ENCODE data around the gene TRIO.

TRIO gene

DNA sequence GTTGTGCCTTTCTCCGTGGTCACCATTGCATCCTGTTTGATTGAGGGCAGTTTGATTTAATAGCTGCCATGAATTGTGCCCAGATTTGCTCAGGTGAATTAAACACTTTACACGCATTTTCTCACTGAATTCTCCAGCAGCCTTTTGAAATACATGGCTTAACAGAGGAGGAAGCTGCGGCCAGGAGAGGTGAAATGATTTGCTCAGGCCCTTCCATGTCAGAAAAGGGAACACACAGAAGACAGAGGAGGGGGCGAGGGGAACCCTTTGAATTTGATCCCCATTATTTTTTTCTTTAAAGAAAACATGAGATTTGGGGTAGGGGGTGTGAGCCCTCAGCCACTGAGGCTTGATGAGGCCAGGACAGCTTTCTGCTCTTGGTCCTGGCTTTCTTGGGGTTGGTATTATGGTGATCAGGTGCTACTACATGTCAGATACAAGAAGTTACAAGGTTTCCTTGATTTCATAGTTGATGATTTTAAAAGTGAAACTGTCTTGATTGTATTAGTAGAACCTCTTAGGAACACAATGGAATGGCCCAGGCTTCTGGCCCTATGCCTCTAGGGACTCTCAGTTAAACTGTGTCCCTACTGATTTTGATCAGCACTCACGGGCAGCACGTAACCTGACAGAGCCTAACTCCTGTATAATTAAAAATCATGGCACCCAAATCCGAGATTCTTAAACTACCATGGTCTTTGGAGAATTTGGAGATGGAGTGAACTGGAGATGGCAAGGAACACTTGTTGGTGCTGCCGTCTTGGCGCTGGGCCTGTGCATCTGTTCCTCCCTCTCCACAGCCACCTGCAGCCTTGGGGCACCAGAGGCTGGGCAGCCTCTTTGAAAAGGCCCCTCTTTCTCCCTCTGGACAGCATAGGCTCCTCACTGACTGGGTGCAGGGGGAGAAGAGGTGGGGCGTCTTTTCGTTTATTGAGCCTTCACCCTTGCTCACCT lies 107.9 kb downstream of the TRIO start:
- no peak for DNase-seq

DNA sequence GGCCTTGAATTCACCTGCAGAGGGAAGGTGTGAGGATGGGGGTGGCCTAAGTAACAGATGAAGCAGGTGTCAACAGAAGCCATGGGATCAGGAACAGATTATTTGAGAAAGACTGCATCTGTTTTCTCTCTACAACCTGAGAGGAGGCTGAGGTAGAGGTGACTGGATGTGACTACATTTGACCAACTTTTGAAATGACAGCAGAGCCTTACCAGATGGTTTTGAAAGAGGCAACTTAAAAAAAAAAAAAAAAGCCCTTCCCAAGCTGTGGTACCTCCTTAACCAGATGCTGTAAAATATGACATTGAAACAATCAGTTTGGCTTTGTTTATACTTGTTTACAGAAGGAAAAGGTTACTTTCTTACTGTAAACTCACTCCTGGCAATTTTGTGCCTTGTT lies 108.6 kb downstream of the TRIO start:
- no peak for DNase-seq

DNA sequence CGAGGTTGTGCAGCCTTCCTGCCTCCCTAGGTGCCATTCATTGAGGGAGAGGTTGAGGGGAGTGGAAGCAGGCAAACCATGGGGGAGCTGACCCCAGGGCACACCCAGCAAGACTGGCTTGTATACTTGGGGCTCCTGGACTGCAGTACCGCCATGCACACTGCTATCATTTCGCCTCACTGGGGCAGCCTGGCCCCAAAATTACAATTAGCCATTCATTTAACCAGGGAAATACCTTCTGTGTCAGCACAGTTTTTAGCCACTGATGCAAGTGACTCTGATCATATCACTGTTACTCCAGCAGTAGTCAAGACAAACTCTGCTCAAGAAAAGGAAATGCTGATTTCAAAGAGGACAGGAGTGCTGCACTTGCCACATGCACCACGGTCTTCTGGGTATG lies 109.7 kb downstream of the TRIO start:
- no peak for DNase-seq

DNA sequence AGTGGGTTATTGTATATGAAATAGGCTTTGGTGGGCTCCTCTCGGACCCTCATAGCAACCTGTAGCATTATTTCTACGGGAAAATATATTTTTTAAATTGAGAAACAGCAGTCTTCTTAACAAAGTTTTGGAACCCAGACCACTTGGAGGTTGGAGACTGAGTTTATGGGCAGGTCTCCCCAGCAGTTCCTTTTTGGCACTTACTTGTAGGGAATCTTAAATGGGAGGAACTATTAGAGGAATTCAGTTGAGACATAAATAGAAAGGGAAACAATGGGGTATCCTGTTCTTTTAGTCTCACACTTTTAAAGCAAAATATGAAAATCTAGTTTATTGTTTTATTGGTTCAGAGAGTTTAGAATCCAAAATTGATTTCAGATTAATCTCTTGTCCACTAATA lies 111.5 kb downstream of the TRIO start:
- DNase-seq: no peak

DNA sequence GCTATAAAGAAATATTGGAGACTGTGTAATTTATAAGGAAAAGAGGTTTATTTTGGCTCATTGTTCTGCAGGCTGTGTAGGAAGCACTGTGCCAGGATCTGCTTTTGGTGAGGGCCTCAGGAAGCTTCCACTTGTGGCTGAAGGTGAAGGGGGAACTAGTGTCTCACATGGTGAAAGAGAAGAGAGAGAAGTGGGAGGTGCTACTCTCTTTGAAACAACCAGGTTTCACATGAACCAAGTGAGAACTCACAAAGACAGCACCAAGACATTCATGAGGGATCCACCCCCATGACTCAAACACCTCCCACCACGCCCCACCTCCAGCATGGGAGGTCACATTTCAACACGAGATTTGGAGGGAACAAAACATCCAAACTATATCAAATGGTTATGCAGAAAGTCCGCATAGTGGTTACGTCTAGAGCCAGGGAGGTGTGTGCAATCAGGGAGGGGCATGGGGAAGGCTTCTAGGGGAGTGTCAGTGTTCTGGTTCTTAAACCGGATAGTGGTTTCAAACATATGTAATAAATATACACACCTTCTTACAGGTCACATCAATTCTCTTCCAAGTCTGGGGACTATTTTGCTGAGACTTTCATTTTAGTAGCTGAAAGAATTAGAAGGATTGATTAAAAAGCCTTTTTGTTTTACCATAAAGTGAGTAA lies 113.0 kb downstream of the TRIO start:
- DNase-seq: no peak

DNA sequence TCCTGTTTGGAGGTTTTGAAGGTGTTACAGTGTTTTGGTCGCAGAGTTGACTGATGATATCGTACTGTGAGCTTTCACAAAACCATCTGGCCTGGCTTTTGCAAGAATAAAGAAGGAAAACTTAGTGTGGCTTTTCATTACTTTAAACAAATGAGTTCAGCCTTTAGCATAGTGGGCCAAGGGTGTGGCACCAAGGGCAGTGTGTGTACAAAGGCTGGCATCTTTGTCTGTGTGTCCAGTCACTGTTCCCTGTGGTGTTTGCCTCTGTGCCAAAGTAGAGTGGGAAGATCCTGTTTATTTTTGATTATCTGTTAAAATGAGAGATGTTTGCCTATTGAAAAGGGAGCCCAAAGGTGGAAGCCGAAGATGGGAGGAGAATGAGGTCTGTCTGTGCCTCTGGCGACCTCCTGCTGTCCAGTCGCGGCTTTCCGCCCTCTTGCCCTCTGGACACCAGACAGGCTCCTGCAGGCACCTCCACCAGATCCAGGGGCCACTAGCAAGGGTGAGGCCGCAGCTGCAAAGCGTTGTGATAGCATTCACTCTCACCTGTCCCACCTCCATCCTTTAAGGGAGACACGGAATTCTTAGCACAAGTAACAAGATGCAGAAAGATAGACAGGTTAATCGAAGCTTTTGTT lies 113.7 kb downstream of the TRIO start:
- no peak for DNase-seq

DNA sequence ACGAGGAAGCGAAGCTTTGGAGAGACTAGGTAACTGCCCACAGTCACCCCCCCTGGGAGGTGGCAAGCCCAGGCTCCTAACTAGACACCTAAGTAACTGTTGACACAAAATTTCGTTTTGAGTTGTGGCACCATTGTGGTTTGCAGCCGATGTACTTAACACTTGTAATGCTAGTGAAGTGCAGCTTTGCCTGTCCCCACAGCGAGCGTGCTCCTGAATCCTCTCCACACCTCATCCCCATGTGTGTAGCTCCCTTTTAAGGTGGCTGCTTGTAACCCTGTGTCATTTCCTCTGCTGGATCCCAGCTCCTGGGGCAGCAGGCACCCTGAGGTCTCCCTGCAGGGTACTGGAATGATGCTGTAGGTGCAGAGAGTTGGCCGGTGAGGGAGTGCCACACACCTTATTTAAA lies 114.9 kb downstream of the TRIO start:
- DNase-seq: no peak

DNA sequence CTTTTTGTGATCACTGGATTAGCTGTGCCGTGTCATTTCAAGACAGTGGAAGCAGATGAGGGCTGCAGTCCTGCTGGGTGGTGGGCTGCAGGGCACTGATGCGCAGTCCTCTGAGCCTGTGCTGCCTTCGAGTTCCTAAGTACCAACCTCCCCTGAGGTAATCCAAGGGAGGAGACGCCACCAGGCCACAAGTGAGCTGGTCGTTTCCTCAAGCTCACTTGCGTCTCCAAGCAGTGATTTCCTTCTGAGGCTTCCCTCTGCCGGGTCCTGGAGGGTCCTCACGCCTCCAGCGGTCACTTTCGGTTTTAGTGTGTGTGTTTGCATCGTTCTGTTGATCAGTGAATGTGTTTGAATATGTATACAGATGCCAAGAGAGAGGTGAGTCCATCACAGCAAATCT lies 115.7 kb downstream of the TRIO start:
- no peak for DNase-seq

DNA sequence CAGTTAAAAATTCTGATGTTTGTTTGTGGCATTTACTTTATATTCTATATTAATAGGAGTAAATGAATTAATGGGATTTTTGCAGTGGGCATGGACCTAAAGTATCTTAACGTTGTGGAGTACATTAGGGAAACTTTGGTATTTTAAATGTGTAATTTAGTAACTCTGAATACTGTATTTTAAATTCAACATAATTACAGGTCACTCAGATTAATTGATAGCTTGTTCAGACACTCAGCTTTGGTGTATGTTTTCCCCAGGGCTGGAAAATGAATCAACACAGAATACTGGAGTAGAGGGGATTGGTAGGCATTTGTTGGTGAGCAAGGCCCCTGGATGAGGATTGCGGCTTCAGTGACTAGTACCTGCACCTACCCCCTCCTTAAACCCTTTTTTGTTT lies 117.5 kb downstream of the TRIO start:
- no peak for DNase-seq

DNA sequence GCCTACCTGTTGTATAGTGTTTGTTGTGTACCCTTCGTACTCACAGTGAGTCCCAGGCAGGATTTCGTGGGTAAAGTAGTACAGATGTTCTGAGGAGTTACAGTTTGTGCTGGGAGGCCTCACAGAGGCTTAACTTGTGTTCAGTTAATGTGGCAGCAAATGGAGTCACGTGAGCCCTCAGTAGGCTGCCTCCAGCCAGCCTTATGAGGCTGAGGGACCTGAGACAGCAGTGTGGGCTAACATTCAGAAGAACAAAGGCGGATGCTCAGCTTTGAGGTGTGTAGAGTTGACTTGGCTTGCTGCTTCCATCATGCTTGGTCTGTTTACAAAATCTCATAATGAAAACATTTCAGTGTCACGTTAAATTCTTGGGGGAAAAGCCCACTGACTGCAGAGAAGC lies 118.1 kb downstream of the TRIO start:
- no peak for DNase-seq

DNA sequence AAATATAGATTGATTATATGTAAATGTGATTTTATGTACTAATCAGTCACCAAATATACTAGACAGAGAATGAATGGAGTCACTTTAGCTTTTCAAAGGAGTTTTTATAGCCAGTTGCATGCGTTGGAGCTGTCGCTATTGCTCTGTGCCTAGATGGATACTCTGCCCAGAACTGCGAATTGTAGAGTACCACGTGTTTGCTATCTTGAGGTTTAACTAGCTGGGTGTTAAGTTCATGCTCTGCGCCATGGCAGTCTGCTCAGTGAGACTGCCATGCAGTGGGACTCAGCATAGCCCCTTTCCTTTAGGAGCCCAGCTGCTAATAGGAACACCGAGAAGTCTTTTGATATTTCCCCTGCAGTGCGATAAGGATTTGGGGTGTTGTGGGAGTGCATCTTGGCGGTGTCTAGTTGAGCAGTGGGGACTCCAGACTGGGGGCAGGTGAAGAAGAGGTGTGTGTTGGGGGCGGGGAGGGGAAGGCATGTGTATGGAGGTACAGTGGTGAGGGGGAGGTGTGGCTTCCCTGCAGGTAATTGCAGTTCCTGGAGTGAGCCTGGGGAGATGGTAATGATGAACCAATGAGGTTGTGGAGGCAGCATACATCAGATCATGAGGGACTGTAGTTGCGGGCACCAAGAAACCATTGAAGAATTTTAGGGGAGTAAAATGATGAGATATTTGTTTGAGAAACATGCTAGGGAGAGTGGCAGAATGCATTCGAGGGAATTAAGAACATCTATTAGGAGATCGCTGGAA lies 118.9 kb downstream of the TRIO start:
- DNase-seq: no peak

DNA sequence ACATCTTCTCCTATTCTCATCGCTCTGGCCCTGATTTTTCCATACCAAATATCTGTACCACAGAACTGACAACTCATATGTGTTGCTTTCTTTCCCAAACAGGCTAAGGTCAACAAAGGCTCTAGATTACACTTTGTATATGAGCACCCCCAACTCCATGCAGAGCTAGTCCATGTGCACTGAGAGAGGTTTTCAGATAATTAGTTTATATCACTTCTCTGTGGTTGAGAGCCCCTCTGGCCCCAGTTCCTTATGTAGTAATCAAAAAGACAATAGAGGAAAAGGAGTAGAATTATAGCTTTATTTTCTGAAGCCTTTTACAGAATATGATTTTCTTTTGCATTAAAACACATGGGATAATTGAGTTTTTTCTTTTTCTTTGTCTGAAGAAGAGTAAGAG lies 120.0 kb downstream of the TRIO start:
- no peak for DNase-seq

DNA sequence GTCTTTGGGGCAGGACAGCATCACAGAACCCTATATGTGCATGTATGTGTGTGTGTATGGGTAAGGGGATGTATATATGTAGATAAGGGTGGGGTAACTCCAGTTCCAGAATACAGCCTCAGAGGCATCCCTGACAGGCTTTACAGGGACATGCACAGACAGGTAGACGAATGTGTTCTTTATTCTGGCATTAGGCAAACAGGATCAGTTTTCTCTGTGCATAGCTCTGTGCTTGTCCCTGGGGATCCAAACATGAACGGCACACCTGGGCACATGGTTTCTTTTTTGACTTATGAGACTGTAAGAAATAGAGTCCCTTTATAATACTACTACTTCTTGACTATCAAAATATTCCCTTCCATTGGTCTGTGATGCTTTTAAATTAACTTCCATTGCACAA lies 120.6 kb downstream of the TRIO start:
- DNase-seq: no peak

DNA sequence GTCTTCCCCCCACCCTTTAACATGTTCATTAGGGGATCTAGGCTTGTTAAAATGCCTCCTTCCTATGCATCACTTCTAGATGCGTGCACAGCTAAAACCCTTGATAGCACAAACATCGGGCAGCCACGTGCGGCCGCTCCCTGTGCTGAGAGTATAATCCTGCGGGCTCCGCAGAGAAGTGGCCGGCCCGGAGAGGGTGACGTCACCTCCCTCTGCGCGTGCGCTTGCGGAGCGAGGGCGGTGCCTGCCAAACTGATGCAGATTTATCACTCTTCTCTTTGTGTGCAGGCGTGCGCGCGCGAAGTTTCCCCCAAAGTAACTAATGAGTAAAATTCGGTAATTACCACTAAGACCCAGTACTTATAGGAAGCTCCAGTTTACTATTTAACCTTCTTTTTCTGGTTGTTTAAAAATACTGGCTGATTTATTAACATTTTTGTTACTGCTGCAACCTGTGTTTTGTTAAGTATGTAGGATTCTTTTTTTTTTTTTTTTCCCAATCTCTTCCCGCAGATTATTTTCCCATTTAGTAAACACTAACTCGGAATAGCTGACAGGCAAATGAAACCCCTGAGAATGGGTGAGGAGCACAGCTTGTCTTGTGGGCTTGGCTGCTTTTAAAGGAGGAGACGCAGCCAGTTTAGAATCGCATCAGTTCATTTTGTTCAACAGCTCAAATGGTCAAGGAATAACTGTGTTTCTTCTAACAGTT lies 121.6 kb downstream of the TRIO start:
- peak in 3 of 5 donors; percentile 19 to 59 (median 32) for DNase-seq

DNA sequence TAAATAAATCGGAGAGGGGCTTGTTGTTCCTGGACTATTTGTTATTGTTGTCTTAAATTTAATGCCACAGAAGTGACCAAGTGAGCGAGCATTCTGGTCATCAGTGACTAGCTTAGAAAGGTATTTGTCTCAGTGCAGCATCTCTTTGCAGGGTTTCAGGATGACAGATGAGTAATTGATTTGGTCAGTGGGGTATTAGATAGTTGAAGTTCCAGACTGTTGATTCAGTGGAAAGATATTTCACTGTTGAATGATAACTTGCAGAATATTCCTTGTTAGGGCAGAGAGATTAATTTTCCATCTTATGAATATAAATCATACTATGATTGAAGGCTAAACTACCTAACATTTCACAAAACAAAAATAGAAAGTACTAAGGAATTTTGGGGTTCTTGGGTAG lies 122.4 kb downstream of the TRIO start:
- no peak for DNase-seq

DNA sequence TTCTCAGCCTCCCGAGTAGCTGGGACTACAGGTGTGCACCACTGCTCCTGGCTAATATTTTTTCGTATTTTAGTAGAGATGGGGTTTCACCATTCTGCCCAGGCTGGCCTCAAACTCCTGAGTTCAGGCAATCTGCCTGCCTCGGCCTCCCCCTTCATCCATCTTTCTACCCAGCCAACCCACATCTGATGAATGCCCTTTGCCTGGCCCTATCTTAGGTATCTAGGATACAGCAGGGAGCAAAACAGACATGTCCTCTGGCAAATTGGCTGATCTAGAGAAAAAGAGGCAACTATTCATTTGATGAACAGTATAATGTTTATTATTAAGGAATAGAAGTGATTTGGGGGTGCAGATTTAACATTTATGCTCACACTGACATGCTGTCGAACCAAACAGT lies 123.0 kb downstream of the TRIO start:
- no peak for DNase-seq

DNA sequence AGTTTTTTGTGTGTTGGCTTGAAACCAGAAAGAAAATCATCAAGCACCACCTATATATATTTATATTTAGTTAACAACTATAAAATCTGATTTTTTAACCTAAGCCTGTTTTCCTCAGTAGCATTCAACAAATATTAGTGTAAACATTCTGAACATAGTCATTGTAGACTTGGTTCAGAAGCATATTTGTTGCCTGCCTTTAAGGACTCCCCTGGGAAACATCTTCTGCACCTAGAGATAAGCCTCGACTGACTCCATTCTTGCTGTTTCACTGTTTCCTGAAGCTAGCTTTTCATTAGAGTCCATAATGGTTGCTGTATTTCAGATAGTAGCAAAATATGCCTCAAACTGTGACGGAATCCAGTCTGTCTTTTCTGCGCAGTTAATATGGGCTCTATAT lies 123.5 kb downstream of the TRIO start:
- no peak for DNase-seq

DNA sequence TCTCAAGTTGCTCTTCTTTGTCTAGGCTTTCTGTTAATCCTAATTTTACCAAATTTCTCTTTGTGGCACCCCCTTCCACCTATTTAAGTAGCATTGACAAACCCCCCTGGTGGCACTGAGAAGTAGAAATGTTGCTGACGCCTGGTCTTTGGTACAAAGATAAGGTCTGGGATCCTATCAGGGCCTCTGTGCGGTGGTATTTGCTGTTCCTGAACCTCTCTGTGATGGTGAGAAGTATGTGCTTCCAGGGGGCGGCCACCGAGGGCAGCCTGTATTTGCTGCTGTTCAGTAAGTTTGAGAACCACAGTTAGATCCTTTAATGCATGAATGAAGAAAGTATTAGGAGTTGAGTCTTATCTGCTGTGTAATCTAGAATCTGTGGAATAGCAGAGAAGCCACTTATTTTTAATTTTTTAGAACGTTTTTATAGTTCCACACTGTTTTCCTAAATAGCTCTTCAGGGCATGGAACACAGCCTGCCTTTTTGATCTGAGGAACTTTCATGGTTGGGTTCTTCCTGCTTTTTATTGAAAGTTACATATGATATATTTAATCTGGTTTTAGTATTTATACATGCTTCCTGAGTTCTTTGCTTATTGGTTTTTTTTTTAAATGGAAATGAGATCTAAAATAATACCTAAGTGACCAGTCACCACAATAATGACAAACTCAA lies 124.2 kb downstream of the TRIO start:
- no peak for DNase-seq

DNA sequence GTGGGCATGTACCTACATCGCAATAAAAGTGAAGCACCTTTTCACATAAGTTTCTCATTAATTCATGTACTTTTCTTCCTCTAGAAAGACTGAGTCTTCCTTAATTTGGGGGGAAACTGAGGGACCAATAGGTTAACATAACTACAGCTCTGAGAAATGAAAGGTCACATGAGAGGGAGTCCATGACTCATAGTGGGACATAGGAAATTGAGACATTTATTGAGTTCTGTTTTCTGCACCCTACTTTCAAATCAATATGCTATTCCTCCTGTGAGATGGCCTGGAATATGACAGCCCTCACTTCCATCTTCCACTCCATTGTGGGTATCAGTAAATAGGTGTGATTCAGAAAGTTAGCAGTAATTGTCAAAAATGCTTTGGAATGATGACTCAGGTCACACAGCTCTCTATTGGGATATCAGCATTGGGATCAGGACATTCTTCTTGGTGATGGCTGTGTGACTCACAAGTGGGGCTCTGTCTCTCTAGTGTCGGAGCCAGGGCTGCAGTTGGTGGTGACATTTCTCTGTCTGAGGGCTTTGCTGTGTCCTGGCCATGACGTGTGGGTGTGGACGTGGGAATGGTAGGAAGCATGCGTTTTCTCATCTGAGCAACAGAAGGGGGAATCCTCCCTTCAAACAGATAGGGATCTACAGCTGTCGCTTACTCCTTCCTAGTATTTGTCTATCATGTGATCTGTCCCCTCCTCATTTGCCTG lies 125.0 kb downstream of the TRIO start:
- DNase-seq: no peak

DNA sequence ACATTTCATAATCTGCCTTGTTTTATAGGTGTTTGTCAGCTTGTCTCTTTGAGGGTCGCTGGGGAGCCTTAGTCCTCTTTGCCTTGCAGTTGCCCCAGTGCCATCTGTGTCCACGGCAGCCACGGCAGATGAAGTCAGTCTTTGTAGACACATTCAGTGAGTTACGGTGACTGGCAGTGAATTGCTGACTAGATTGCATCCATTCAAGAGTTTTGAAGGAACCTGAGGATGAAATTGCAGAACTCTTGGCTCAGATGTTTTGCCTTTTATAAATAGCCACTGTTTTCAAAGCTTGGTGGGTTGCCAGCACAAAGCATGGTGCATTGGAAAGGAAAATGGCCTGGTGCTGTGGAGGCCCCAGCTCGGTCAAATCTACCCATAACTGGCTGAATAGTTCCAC lies 125.6 kb downstream of the TRIO start:
- DNase-seq: no peak

DNA sequence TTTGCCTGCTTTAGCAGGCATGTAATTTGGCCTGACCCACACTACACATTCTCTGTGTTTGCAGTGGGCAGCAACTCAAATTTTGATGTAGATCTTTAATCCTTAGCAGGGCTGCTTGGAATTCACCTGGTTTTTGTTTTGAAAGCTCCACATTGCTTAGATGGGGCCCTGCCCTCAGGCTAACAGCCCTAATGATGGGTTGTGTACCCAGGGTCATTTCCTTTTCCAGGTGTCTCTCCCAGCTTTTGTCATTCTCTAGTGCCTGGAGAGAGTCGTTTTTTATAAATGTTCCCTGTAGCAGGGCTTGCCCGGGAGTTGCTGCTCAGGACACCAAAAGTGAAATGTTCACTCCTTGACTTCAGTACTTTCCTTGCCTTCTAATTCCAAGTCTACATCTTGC lies 126.3 kb downstream of the TRIO start:
- DNase-seq: no peak

Data from T-helper 1 cell (primary cell).